Activated CD4-positive, alpha-beta T cell treated with anti-CD3 and anti-CD28 coated beads, Interleukin-2, amount 50 U/mL, for 1 hour (primary cell): Measurements from ENCODE around the gene KCTD6.

ENCODE experiments used
- DNase-seq: peaks from one replicate; pipeline ENCODE4 v3.0.0-alpha.2; 2020

KCTD6 gene

DNA sequence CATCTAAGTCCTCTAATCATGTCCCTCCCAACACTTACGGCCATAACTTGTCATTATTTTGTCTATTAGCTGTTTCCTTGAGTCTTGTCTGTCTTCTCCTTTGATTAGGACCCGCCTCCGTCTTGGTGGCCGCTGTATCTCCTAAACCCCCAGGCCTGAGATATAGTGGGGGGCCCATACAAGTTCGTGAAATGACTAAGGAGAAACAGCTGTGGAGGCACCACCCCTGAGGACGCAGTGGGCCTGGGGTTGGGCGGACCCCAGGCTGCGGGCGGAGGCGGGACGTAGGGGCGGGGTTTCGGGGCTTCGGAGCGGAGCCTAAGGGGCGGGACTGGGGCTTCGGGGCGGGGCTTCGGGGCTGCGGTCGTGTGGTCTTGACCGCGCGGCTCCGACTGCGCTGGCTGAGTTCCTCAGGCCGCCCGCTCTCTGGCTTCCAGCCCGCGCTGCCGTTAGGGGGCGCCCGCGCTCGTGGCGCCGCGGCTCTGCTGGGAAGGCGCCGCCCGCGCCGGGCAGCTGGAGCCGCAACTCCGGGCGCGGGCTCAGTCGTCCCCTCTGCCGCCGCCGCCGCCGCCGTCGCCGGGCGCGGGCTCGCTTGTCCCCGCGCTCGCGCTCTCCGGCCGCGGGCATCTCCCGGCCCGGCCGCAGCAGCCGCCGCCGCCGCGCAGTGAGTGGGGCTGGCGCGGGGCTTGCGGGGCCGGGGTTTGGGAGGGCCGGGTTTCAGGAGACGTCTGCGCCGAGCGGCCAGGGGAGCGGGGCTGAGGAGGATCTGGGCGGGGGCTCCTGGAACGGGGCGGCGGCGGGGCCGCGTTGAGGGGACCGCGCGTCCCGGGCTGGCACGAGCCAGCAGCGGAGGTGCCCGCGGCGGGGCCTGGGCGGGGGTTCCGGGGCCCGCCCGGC lies at the start of gene KCTD6:
KCTD6 (plus strand) TSS at position 591 of the 897 bp plus-strand sequence. CDS start 6,660 bp downstream, outside the sequence.
- peak; percentile 81 for DNase-seq

DNA sequence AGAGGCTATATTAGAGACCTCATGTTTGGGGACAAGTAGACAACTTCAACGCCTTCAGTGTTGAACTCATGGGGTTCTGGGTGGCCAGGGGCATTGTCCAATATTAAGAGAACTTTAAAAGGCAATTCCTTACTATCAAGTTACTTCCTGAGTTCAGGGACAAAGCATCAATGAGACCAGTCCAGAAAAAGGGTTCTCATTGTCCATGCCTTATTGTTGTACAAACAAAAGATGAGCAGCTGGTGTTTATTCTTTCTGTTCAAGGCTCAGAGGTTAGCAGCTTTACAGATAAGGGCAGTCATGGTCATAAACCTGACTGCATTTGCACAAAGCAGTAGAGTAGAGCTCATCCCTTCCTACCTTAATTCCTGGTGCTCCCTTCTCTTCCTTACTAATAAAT lies 39.7 kb upstream of the KCTD6 start:
- DNase-seq, result no peak

DNA sequence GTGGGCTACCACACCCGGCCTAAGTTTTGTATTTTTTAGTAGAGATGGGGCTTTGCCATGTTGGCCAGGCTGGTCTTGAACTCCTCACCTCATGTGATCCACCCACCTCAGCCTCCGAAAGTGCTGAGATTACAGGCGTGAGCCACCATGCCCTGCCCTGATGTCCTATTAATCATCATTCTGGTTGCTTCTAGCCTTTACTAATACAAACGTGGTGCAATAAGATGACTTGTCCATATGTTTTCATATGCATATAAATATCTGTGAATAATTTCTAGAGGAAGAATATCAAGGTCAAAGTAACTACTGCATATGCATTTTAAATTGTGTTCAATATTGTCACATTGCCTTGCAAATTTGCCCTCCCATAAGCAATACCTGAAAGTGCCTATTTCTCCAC lies 32.7 kb upstream of the KCTD6 start:
- DNase-seq, result no peak

DNA sequence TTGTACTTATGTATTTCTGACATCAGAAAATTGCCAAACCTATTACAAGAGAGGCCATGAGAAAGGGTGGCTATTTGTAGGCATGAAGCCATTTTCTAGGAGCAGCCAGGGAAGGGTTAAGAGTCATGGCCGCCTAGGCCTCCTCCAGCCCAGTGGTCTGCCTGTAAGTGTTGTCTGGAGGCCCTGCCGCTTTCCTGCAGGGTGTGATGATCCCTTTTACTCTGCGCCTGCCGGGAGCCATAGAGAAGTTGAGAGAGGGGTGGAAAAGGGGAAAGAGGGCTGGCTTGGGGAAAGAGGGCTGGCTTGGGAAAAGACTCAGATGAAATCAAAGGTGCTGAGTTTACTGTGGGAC lies 29.1 kb upstream of the KCTD6 start:
- DNase-seq, result no peak

DNA sequence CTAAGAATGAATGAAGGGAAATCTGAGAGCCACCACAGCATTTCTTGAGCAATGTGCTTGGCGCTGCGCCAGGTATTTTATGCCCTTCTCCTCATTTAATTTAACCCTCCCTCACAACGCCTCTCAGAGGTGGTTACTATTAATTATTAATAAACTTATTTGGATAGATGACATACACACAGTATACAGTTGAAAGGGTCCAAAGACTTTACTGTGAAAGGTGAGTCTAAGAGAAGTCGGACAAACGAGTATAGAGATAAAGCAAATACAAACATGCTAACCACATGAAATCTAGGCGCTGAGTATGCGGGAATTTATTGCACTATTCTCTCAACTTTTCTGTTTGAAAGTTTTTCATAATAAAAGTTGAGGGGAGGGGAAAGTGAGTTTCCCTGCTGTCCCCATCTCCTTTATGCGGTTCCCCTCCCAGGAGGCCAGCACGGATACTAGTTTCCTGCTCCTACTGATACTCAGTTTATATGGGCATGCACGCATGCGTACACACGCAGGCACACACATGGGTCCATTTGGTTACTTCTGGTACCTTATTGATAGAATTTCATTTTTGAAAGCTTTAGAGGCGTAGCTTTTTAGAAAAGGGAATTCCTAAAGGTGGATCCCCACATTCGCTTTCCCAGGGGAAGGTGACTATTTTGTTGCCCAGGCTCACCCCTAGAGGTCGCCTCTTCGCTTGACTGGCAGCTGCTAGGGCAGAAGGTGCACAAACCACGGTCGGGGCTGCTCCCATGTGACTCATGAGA lies 28.5 kb upstream of the KCTD6 start:
- peak; percentile 55 for DNase-seq

DNA sequence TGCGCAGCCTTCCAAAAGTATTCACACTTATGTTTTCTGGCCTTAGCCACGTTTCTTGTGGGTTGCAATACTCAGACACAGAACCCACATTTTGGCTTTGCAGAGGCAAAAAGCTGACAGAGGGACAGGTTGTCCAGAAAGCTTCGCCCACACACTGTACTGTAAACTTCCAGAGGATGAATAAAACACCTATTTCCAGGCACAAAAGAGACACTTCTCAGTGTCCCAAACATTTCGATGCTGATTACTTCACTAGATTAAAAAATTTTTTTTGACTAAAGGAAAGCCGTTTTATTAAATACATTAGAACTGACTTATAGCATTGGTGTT lies 28.0 kb upstream of the KCTD6 start:
- DNase-seq, result no peak

DNA sequence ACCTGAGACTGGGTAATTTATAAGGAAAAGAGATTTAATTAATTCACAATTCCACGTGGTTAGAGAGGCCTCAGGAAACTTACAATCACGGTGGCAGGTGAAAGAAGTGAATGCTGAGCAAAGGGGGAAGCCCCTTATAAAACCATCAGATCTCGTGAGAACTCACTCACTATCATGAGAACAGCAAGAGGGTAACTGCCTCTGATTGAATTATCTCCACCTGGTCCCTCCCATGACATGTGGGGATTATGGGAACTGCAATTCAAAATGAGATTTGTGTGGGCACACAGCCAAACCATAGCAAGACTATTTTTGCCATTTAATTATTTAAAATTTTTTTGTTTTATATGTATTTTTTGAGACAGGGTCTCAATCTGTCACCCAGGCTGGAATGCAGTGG lies 27.0 kb upstream of the KCTD6 start:
- DNase-seq, result no peak

DNA sequence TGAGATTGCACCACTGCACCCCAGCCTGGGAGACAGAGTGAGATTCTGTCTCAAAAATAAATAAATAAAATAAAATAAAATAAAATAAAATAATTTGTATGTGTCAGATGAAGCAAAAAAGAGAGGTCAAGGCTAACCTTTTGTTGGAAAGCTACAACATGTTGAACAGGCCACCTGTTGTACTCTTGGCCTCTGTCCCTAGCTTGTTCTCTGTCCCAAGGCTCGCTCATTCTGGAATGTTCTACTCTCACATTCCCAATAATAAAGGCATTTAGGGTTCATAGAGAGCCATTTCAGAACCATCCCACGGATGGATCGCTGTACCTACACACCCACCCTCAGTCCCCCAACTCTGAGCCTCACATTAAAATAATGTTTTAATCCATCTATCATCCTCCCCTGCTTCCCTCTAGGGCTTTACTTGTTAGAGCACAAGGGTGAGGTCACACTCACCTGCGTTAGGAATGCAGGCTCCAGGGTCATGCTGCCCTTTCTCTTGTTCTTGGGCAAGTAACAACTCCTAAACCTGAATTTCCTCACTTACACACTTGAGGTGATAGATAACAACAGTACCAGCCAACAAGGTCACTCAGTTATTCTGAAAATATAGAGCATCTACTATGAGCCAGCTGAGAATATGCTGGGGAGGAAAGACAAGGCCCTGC lies 24.9 kb upstream of the KCTD6 start:
- DNase-seq, result no peak

DNA sequence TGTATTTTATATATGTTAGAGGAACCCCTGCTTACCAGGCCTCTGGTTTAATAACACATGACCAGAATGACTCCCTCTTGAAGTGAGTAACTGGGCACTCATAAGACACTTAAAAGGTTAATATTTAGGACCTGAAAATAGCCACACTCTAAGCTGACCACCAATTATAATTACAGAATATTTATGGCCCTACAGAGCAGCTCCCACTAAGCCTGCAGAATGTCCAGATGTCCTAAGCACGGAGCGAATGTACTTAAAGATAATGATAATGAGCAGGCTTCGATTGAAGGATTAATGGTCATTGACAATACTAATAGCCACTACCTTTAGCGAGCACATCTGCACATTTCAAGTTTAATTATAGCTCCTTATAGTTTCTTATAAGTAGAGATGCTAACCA lies 22.8 kb upstream of the KCTD6 start:
- no peak for DNase-seq

DNA sequence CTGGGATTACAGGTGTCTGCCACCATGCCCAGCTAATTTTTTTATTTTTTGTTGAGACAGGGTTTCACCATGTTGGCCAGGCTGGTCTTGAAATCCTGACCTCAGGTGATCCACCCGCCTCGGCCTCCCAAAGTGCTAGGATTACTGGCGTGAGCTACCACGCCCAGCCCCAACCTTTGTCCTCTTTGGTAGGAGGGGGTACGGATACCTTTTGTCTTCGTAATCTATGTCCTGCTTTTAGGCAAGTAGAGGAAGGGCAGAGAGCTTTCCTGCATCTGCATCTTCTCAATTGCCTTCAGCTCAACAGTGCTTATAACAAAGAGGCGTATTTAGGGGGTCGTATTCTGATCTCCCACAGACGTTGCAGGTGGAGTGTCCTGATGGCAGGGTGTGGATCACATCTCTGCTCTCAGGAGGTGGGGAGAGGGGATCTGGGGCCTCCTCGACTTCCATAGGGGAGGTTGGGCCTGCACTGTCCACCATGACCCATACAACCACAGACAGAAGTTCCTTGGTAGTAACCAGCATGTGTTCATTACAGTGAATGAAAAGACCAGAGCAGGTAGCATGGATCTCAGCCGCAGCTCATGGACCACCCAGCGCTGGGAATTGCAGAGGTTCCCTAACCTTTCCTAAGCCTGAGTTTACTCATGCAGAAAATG lies 21.4 kb upstream of the KCTD6 start:
- DNase-seq, result no peak

DNA sequence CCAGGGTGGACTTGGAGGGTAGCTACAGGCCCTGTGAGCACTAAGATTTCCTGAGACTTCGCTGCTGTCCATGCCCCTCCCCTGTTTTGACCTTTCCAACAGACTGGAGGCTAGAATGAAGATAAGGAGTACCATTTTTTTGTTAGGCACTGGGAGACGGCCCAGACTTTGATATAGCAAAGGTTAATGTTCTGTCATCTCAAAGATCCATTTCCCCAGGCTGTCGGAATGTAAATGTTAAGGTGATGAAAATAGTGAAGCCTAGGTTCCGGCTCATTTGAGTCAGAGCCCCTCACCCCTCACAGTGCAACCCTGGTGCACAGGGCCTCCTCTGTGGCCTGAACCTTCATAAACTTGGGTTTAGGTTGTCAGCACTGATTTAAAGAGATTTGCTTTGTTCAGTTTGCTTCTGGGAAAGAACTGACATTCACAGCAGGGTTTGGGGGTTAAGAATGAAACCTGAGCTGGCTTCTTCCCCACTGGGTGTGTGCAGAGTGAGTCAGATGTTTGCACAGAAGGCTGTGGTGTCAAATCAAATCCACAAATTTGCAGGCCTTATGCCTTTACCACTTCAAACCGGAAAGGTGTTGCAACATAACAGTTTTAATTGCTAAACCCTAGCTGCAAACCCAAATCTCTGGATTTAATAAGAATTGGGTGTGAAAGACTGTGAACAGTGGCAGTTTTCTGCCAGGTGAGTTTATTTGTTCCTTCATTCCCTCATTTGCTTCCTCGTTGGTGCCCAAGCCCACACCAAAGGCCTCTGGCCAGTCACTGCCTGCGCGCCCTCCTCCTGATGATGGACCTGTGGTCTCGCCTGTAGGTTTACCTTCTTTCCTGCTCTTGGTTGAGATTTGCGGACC lies 20.6 kb upstream of the KCTD6 start:
- DNase-seq, result no peak

DNA sequence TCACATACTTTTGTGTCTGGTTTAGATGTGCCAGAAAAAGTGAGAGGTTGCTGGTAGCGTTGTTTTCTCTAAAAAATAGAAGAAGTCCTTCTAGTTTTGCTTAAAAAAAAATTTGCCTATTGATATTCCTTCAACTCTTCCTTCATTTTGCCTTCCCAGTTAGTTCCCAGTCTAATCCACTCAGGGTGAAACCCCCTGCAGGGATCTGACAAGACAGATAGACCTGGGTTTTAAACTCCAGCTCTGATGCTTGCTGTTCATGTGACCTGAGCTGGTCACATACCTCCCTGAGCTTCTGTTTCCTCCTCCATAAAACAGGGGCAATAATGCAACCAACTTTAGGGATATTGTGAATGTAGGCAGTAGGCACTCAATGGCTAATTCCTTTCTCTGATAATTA lies 18.6 kb upstream of the KCTD6 start:
- DNase-seq, result no peak

DNA sequence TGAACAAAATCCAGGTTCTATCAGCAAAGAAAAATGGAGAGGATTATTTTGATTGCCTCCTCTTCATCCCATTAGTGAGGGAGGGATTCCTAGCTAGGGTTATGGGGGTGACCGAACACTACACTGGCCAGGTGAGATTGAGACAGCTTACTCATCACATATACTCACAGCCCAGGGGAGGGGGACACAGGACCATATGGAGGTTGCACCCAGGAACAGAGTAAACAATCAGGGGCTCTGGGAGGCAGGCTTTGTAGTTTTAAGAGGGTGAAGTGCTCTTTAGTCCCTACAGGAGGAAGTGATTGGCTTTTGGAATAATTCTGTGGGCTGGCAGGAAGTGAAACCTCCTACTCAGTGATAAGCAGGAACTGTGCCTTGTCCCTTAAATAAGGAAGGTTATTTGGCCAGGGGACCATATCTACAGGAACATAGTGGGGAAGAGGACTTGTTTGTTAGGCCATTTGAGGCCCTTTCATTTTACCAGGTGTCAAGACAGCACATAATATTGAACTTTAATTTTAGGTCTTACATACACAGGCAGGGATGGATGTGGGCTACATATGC lies 17.5 kb upstream of the KCTD6 start:
- DNase-seq, result no peak

DNA sequence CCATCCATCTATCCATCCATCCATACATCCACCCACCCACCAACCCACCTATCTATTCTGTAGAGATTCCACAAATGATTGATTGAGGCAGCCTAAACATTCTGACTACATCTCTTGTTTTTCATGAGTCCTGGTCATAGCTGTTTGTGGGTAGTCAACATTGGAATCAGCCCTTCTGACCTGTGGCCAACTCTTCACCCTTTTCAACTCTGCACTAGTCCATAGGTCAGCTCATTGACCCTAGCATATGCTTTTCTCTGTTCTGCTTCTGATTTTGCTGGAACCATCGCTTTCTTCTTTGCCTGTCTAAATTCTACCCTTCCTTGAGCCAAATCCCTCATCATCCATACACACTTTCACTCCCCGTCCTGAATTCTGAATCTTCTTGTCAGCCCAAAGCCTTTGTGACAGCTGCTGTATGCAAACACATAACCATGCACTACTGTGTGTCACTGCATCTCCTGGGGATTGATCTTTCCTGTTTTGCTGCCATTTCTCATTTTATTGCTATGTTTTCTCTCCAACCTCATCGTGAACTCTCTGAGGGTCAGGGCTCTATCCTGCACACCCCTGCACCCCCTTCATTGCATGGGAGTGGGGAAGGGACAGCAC lies 16.8 kb upstream of the KCTD6 start:
- DNase-seq, result no peak

DNA sequence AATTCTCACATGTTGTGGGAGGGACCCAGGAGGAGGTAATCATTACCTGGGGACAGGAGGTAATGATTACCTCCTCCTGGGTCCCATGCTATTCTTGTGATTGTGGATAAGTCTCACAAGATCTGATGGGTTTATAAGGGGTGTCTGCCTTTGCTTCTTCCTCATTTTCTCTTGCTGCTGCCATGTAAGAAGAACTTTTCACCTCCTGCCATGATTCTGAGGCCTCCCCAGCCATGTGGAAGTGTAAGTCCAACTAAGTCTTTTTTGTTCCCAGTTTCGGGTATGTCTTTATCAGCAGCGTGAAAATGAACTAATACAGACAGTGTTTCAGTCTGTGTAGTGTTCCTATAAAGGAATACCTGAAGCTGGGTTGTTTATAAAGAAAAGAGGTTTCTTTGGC lies 13.1 kb upstream of the KCTD6 start:
- DNase-seq, result no peak

DNA sequence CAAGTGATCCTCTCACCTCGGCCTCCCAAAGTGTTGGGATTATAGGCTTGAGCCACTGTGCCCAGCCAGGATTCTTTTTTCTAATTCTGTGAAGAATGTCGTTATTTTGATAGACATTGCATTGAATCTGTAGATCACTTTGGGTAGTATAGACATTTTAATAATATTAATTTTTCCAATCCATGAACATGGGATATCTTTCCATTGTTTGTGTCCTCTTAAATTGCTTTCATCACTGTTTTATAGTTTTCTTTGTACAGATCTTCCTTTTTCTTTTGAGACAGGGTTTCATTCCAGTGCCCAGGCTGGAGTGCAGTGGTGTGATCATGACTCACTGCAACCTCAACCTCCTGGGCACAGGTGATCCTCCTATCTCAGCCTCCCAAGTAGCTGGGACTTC lies 11.6 kb upstream of the KCTD6 start:
- DNase-seq, result no peak

DNA sequence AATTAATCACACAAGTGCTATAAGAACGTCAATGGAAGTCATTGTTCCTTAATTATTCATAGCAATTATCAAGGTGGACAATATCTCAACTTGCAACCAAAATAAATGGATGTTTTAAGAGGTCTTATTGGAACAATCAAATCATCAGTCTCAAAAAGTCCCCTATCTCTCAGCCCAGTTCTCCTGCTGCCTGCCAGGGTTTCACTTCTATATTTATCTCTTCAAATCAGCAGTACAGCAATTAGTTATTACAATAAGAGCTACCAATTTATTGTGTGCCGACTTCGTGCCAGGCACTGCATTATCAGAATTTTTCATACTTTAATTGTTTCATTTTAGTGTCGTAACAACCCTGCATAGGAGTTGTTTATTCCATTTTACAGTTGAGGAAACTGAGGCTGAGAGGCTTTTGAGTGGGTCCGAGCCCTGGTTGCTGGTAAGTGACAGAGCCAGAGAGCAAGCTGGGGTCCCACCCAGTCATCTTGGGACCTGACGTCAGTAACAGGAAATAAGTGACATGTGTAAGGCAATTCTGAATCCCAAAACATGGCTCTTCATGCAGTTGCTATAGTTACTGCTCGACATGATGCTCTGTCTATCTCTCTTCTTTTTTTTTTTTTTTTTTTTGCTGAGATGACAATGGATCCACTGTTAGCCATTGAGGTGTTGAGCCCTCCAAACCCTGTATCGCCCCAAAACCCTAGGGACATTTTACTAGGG lies 8.8 kb upstream of the KCTD6 start:
- no peak for DNase-seq

DNA sequence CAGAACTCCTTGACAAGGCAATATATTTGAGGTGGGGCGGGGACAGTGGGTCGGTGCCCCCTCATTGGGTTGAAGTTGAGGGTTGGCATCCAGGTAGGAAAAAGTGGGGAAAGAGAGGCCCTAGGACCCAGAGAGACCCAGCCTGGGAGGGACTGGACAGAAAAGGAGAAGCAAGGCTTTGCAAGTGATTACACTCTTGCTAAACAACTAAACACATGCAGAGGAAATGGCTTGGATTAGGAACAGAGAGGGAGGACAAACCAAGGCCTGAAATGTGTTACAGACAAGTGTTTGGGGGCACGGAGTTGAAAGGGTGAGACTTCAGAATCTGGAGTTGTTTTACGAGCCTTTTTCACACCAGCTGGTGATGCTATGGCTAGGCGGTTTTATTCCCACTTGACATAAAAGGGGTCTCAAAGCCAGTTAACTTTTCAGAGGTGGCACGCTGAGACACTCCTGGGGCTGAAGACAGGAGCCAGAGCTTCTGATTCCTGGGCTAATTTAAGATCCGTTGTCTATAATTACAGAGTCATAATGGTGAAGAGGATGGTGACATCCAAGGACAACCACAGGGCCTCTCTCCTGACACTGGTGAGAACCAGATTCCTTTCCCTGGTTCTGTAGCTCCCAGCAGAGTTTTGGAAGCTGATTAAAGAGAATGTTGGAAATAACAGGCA lies 7.7 kb upstream of the KCTD6 start:
- no peak for DNase-seq

DNA sequence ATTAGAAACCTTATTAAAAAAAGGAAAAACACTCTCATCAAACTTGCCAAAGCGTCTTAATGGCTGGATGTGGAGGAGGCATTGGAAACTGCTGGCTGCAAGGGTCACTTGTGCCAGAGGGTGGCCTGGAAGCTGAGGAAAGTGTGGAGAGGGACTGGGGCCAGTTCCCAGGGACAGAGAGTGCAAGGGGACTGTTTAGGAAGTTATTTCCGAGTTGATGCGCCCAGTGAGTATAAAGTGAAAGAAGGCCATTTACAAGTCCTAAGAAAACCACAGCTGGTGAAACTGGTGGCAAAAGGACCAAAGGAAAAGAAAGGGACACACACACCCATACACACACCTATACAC lies 7.2 kb upstream of the KCTD6 start:
- DNase-seq, result no peak

DNA sequence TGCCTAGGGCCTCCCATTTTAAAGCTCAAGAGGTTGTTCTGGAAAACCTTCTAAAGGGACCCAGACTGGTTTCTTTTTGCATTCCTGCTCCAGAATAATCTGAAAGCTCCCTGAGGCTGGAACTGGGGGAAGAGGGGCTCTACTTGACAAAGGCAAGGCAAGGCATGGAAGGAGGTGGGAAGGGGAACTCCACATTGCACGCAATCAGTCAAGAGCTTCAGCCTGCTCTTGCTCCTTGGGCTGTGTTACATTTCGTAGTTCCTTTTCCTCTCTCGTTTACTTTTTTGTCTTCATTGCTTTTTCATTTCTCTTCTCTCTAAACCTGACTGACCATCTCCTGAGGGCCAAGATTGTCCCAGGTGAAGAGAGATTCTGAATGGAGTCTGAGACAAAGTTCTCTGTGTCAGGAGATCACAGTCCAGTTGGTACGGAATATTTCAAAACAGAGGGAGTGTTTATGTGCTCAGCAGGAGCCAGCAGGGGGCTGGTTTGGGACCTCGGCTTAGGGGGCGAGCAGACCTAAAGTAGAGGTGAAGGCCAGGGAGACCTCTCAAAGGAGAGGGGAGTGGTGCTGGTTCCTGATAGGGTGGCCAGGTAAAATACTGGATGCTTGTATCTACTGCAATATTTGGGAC lies 6.0 kb upstream of the KCTD6 start:
- DNase-seq, result no peak
